HG03442 (cell line): ENCODE results near the gene KCNB1.
"Not testable (repeated sequence)": the region's sequence is repeated elsewhere in the genome, so short reads cannot be mapped to it uniquely, and the experiment has no call there.

Experiments used
- ATAC-seq: cut with Tn5 transposase; IDR thresholded peaks from one replicate; pipeline ENCODE4 v1.9.1; 2021; ENCODE audit warnings: mild to moderate bottlenecking, moderate library complexity; ENCODE audit not compliant: unreplicated experiment

The KCNB1 gene

GRCh38 chr20:49412254-49412653 is 70.2 kb downstream of the KCNB1 start:
- ATAC-seq, result no peak

- ATAC-seq, result no peak
These were observed 71.1 kb downstream of the KCNB1 start for GRCh38 chr20:49411221-49411925.

GRCh38 chr20:49409975-49410621 is 72.4 kb downstream of the KCNB1 start:
- not testable (repeated sequence) for ATAC-seq

GRCh38 chr20:49409302-49409974 is 73.0 kb downstream of the KCNB1 start:
- no peak for ATAC-seq

GRCh38 chr20:49408509-49409104 is 73.9 kb downstream of the KCNB1 start:
- no peak for ATAC-seq

- no peak for ATAC-seq
These were observed 75.8 kb downstream of the KCNB1 start for GRCh38 chr20:49406666-49407065.

- ATAC-seq, result no peak
These were observed 76.8 kb downstream of the KCNB1 start for GRCh38 chr20:49405696-49406095.

GRCh38 chr20:49405062-49405683 is 77.3 kb downstream of the KCNB1 start:
- ATAC-seq, result no peak

- no peak for ATAC-seq
These were observed 78.0 kb downstream of the KCNB1 start for GRCh38 chr20:49404461-49404860.

- no peak for ATAC-seq
These were observed 78.6 kb downstream of the KCNB1 start for GRCh38 chr20:49403911-49404310.

GRCh38 chr20:49403012-49403411 is 79.5 kb downstream of the KCNB1 start:
- no peak for ATAC-seq

GRCh38 chr20:49400904-49401303 is 81.6 kb downstream of the KCNB1 start:
- ATAC-seq, result no peak

- no peak for ATAC-seq
These were observed 82.1 kb downstream of the KCNB1 start for GRCh38 chr20:49400410-49400809.

GRCh38 chr20:49399329-49399728 is 83.1 kb downstream of the KCNB1 start:
- no peak for ATAC-seq

GRCh38 chr20:49398401-49399144 is 83.9 kb downstream of the KCNB1 start:
- ATAC-seq, result no peak

GRCh38 chr20:49397525-49397924 is 84.9 kb downstream of the KCNB1 start:
- no peak for ATAC-seq

GRCh38 chr20:49396230-49396629 is 86.2 kb downstream of the KCNB1 start:
- no peak for ATAC-seq

GRCh38 chr20:49395659-49396058 is 86.8 kb downstream of the KCNB1 start:
- no peak for ATAC-seq

- ATAC-seq, result no peak
These were observed 87.3 kb downstream of the KCNB1 start for GRCh38 chr20:49395183-49395582.

- no peak for ATAC-seq
These were observed 87.7 kb downstream of the KCNB1 start for GRCh38 chr20:49394757-49395156.

- ATAC-seq, result no peak
These were observed 88.2 kb downstream of the KCNB1 start for GRCh38 chr20:49394264-49394663.
